HG02588 (cell line): Measurements from ENCODE around the gene NEAT1.
"Not testable (repeated sequence)": the region's sequence is repeated elsewhere in the genome, so short reads cannot be mapped to it uniquely, and the experiment has no call there.

Experiments used
- ATAC-seq: cut with Tn5 transposase; IDR thresholded peaks from one replicate; pipeline ENCODE4 v1.9.1; 2021; ENCODE audit warnings: mild to moderate bottlenecking, moderate library complexity; ENCODE audit not compliant: unreplicated experiment

The NEAT1 gene

DNA sequence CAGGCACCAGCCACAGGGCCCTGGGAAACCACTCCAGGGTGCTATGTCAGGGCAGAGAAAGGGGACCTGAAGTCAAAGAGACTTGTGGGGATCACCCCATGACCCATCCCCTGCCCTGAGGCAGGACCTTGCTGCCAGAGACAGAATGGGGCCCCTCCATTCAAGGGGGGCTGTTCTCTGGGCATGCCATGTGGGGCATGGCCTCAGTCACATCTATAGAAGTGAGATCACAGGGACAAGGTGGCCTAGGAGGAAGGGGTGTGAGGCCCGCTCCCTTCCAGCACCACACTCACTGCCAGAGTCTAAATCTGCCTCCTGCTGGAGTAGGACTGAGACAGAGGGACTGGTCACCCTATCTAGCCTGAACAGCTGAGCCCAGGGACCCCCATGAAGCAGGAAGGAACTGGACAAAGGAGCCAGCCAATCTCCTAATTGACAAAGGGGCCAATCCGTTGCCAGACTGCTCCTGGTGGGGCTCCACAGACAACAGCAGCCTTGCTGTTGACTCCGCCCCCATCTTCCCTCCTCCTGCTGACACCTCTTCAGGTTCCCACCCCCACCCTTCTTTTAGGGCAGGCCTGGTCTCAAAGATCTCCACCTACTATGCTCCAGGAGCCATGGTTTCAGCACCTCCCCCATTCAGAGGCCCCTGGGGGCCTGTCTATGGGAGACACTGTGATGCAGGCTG, 26.0 kb downstream of the NEAT1 start:
- ATAC-seq = no peak

DNA sequence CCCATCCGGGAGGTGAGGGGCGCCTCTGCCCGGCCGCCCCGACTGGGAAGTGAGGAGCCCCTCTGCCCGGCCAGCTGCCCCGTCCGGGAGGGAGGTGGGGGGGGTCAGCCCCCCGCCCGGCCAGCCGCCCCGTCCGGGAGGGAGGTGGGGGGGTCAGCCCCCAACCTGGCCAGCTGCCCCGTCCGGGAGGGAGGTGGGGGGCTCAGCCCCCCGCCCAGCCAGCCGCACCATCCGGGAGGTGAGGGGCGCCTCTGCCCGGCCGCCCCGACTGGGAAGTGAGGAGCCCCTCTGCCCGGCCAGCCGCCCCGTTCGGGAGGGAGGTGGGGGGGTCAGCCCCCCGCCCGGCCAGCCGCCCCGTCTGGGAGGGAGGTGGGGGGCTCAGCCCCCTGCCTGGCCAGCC, 28.7 kb downstream of the NEAT1 start:
- ATAC-seq = not testable (repeated sequence)

DNA sequence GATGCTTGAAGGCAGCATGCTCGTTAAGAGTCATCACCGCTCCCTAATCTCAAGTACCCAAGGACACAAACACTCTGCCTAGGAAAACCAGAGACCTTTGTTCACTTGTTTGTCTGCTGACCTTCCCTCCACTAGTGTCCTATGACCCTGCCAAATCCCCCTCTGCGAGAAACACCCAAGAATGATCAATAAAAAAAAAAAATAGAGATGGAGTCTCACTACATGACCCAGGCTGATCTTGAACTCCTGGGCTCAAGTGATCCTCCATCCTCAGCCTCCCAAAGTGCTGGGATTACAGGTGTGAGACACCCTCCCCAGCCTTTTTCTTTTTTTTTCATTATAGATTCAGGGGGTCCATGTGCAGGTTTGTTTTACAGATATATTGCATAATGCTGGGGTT, 29.7 kb downstream of the NEAT1 start:
- not testable (repeated sequence) for ATAC-seq

DNA sequence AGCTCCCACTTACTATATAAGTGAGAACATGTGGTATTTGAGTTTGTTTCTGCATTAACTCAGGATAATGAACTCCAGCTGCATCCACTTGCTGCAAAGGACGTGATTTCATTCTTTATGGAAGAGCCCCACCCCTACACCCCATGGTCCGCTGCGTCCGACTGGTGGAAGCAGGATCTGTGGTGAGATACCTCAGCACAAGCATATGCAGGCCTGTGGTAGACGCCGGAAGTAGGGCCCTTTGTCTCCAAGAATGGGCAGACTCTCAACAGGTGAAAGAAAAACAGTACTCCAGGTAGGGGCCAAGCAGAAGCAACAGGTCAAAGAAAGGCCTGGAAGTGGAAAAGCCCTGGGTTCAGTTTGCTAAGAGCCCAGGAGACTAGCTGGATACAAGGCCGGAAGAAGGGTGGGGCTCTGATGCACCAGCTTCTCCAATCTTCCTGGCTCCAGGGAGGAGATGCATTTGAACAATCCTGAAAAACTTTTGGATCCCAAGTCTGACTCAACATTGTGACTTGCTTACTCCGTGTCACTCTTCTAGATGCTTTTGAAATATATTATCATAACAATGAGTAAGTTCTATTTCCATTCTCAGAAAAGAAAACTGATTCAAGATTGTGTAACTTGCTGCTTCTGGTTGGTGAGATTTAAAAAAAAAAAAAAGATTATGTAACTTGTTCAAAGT, 30.4 kb downstream of the NEAT1 start:
- no peak for ATAC-seq

DNA sequence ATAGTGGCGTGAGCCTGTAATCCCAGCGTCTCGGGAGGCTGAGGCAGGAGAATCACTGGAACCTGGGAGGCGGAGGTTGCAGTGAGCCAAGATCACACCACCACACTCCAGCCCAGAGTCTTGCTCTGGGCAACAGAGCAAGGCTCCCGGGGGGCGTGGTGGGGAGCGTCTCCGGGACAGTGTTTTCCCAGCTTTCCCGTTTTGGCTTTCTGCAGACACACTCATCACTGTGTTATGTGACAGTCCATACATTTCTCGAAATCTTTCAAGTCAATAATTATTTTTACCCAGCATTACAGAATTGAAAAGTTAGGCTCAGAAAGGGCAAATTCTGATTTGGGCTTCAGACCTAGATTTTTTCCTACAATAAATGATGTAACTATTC, 31.7 kb downstream of the NEAT1 start:
- ATAC-seq = no peak

DNA sequence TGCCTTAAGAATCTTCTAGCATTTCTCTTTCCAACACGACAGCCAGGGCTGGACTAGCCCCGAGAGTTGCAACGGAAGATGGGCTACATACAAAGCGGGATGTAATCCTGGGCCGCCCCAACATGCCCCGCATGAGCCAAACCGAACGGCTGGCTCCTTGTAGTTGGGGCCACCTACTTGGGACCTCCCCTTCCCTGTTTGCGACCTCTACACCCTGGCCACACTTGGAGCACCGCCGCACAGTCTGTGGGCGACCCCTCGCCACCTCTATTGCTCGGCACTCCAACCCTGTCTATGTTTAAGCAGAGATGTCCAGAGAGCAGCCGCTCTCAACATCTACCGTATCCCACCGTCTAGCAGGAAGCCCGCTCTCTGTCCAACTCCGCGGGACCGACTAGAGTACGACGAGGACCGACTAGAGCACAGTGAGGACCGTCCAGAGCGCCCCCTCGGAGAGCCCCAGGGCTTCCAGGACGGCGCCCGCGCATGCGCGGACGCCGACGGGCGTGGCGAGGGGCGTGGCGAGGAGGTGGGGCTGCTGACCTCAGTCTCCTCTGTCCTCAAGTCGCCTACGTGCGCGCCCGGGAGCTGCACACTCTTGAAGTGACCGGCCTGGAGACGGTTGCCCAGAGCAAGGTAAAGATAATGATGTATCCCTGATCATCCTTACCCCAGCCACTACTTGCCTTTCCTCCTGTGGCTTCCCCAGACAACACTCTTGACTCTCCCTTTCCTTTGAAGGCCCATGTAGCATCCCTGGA, 32.3 kb downstream of the NEAT1 start:
- peak; percentile 86 for ATAC-seq

DNA sequence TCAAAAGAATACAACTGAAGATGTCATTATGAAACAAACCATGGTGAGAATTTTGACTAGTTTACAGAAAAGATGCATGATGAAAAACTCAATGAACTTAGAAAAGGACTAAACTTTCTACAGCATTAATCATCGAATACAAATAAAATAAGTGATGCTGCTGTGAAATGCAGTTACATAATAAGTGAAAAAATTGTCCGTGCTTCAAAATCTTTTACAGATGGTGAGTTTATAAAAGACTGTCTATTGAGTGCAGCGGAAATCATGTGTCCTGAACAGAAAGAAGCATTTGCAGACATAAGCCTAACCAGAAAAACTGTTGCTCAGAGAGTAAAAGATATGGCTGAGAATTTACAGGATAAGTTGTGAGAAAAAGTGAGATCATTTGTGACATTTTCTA, 33.8 kb downstream of the NEAT1 start:
- ATAC-seq = no peak

DNA sequence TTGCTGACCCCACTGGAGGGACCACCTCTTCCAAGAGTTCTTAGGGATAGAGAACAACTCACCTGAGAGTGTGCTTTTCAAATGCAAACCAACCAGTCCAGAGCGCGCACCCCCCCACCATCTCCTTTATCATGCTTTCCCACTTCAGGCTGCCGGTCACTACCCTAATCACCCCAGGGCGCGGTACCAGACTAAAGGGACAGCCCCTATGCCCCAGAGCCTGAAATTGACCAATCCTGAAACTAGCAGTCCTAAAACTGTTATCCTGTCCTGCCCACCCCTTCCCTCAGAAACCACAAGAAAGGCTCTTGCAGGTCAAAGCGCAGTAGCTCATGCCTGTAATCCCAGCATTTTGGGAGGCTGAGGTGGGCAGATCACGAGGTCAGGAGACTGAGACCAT, 37.0 kb downstream of the NEAT1 start:
- no peak for ATAC-seq

DNA sequence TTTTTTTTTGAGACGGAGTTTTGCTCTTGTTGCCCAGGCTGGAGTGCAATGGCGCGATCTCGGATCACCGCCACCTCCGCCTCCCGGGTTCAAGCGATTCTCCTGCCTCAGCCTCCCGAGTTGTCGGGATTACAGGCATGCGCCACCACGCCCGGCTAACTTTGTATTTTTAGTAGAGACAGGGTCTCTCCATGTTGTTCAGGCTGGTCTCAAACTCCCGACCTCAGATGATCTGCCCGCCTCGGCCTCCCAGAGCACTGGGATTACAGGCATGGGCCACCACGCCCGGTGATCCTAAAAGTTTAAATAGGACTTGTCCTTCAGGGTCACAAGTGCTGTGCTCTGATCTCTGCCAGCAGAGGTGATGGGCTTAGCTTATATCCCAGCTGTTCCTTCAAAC, 42.9 kb downstream of the NEAT1 start:
- ATAC-seq = not testable (repeated sequence)

DNA sequence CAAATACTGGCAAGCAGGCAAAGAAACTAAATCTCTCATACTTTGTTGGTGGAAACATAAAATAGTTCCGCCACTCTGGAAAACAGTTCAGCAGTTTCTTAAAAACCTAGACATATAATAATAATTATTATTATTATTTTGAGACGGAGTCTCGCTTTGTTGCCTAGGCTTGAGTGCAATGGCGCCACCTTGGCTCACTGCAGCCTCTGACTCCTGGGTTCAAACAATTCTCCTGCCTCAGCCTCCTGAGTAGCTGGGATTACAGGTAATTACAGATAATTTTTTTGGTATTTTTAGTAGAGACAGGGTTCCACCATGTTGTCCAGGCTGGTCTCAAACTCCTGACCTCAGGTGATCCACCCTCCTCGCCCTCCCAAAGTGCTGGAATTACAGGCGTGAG, 44.7 kb downstream of the NEAT1 start:
- ATAC-seq = not testable (repeated sequence)

DNA sequence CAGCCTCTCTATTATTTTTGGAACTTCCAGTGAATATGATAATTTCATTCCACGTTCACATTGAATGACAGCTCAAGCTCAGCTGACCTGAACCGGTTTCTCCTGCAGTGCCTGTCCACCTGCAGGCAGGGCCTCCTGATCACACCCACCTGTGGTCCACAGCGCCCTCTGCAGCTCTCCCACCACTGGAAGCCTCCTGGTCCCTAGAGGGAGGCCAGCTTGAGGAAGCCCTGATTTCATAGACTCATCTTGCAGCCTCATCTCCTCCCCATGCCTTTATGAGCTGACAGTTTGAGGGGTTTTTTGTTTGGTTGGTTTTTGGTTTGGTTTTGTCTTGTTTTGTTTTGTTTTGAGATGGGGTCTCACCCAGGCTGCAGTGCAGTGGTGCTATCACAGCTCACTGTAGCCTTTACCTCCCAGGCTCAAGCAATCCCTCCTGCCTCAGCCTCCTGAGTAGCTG, 46.3 kb downstream of the NEAT1 start:
- no peak for ATAC-seq

DNA sequence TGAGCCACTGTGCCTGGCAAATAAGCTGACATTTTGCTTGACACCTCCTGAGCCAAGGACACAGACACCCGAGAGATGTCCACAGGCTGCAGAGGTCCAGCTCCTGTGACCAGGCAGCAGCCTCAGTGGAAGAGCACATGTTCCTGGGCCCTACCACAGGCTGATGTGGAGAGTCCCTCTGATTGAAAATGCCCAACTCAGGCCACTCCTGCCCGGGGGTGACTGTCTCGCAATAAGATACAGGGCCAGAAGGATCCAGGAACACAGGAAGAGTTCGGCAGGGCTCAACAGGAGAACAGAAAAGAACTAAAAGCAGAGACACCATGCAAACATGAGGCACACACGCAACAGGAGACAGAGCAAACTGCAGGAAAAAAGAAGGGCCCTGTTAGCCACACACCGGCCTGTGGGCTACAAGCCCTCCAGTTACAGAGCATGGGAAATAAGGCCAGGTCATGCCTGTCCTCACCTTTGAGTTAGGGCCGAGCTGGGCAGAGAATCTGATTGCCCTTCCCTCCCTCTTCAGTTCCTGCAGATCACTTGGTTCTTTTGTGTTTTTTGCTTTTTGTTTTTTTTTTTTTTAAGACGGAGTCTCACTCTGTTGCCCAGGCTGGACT, 47.9 kb downstream of the NEAT1 start:
- ATAC-seq = no peak

DNA sequence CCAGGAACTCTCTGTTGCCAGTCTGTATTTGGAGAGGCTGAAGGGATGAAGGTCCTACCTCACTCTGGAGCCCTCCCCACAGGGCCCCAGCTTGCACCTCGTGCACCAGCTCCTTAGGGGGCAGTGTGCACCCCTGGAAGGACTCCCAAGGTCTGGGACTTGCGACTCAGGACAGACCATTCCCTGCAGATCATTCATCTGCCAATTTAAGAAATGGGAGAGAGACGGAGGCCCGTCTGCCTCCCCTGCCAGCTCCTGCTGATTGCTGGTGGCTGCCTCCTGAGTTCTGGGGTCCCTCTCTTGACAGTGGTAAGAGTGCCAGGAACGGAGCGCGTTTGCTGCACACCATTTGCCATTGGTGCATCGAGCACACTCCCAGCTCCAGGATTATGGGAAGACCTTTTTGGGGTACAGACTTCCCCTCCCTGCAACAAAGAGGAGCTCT, 48.9 kb downstream of the NEAT1 start:
- no peak for ATAC-seq

DNA sequence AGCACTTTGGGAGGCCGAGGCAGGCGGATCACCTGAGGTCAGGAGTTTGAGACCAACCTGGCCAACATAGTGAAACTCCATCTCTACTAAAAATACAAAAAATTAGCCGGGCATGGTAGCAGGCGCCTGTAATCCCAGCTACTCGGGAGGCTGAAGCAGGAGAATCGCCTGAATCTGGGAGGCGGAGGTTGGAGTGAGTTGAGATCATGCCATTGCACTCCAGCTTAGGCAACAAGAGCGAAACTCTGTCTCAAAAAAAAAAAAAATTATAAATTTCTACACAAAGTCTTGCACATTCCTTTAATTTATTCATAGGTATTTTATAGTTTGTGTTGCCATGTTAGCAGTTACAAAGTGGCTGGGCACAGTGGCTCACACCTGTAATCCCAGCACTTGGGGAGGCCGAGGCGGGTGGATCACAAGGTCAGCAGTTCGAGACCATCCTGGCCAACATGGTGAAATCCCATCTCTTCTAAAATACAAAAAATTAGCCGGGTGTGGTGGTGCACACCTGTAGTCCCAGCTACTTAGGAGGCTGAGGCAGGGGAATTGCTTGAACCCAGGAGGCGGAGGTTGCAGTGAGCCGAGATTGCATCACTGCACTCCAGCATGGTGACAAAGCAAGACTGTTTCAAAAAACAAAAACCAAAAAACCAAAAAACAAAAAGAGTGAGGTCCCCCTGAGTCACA, 50.1 kb downstream of the NEAT1 start:
- not testable (repeated sequence) for ATAC-seq

DNA sequence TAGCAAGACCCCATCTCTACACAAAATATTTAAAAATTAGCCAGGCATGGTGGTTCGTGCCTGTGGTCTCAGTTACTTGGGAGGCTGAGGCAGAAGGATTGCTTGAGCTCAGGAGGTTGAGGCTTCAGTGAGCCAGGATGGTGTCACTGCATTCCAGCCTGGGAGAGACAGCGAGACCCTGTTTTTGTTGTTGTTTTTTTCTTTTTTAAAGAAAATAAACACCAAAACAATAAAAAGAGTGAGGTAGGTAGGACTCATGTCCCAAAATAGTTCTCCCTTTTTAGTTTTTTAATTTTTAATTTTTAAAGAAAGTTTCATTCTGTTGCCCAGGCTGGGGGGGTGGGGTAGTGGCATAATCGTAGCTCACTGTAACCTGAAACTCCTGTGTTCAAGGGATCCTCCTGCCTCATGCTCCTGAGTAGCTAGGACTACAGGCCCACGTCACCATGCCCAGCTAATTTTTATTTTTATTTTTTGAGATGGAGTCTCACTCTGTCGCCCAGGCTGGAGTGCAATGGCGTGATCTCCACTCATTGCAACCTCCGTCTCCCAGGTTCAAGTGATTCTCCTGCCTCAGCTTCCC, 50.8 kb downstream of the NEAT1 start:
- ATAC-seq = no peak

DNA sequence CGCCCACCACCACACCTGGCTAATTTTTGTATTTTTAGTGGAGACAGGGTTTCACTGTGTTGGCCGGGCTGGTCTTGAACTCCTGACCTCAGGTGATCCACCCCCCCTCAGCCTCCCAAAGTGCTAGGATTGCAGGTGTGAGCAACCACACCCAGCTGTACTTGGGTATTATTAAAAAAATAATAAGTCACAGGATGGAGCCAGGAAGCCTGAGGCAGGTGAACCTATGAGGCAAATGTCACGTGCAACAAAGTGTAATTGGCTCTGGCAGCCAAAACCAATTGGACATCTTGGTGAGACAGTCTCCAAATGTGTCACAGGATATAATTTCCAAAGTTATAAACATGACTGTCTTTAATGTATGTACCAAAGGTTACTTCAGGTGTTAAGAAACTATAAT, 52.3 kb downstream of the NEAT1 start:
- no peak for ATAC-seq

DNA sequence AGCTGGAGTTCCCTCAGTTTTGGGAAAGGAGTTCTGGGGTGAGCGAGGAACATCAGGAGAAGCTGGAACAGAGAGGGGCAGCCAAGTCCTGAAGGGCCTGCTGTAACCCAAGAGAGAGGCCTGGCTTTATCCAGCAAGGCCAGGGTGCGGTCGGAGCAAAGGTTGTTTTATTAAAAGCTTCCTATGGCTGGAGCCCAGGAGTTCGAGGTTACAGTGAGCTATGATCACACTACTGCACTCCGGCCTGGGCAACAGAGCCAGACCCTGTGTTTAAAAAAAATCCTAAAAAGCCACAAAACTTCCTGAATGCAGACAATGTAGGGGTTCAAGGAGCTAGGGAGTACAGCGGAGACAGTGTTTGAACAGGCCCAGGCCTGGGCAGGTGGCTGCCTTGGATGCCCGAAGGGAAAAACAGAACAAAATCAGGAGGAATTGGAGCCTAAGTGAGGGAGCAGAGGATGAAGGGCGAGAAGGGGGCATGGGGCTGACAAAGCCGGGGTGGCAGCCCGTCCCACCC, 54.1 kb downstream of the NEAT1 start:
- no peak for ATAC-seq

DNA sequence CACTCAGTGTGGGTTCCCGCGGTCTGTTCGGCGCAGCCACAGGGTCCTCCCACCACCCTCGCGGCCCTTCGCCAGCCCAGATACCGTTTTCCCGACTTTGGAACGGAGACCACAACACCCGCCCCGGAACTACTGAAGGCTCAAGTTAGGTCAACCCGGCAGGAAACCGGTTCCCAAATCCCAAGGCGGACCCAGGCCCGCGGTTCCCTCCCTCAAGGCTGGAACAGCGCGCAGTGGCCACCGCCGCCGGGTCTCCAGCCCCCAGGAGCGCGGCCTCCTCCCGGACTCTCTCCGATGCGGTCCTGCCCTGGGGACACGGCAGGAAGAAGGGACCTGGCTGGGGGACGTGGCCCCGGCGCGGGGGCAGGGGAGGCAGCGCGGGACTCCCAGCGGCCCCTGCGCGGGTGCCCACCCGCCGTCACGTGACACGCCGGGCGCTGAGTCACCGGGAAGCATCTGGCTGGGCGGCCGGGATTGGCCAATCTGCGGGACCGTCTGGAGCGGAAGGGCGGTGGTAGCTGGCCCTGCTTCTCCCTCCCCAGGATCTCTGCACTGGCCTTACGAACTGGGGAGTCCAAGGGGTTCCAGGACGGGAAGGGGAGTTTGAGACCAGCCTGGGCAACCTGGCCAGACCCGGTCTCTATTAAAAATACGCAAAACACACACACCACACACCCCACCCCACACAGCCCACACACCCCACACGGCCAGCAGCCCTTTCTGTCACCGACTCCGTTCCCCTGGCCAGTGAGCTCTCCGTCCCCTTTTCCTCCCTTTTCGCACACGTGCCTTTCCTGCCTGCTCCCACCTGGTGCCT, 54.8 kb downstream of the NEAT1 start:
- ATAC-seq = peak; percentile 86
